Kidney (tissue), 14 donors: ENCODE data around the gene LINGO4. TPM values are rescaled to one million over a fixed set of nuclear protein-coding genes. Genes with fewer than 3 reads are reported as not detected.

Experiments
- DNase-seq, 5 donors: peaks; one replicate each; pipeline ENCODE4 v3.0.0-alpha.2; 2013 to 2020
- FAIRE-seq: peaks from 2 replicates; lab custom pipeline; 2012; peaks lifted over from hg19 to GRCh38; lab: Jason Lieb, UNC
- H3K27ac ChIP-seq, 2 donors: one replicate each; pipeline ENCODE4 v1.7.0; 2013; ENCODE audit warnings: low read depth in 2 of 2, low read length in 2 of 2, inconsistent platforms in 1 of 2
- H3K27me3 ChIP-seq: one replicate; pipeline ENCODE4 v1.7.1; 2013; ENCODE audit warnings: low read length, inconsistent platforms; ENCODE audit not compliant: control insufficient read depth, insufficient read depth
- H3K36me3 ChIP-seq, 3 donors: one replicate each; pipeline versions ENCODE4 v1.7.0 to v1.7.1; 2013; ENCODE audit warnings: low read length in 3 of 3, control low read depth in 1 of 3, inconsistent platforms in 1 of 3; ENCODE audit not compliant: insufficient read depth in 3 of 3, control insufficient read depth in 2 of 3
- H3K4me1 ChIP-seq, 3 donors: one replicate each; pipeline versions ENCODE4 v1.7.0 to v1.7.1; 2013; ENCODE audit warnings: low read length in 3 of 3, inconsistent platforms in 1 of 3, low read depth in 1 of 3; ENCODE audit not compliant: control insufficient read depth in 2 of 3, insufficient read depth in 2 of 3
- H3K4me3 ChIP-seq, 3 donors: one replicate each; pipeline versions ENCODE4 v1.7.0 to v1.8.1; 2013; ENCODE audit warnings: low read length in 3 of 3, control low read depth in 1 of 3, inconsistent platforms in 1 of 3
- H3K9ac ChIP-seq, 3 donors: one replicate each; pipeline versions ENCODE4 v1.7.0 to v1.7.1; 2013; ENCODE audit warnings: low read length in 3 of 3, control low read depth in 1 of 3, inconsistent platforms in 1 of 3
- H3K9me3 ChIP-seq, 3 donors: one replicate each; pipeline versions ENCODE4 v1.7.0 to v1.7.1; 2013; ENCODE audit warnings: low read length in 3 of 3, control low read depth in 1 of 3, inconsistent platforms in 1 of 3; ENCODE audit not compliant: control insufficient read depth in 2 of 3, insufficient read depth in 1 of 3
- CTCF ChIP-seq: IDR thresholded peaks from 3 replicates; pipeline ENCODE4 v1.5.1; 2012; ENCODE audit warnings: mild to moderate bottlenecking, moderate library complexity, borderline replicate concordance; ENCODE audit not compliant: insufficient read depth; ENCODE audit errors: extremely low read depth
- intact Hi-C: fragments of 100-400 bp; cut with DNase I; formaldehyde crosslinking; loops from one replicate; pipeline ENCODE4 v1.11.1; 2022
- polyA plus RNA-seq: library from polyadenylated mRNA; stranded (reverse); fragments of 350-450 nt; fragmentation: Illumina TruSeq; extraction: RNeasy Lipid Tissue Mini Kit (QIAGEN cat#74804); gene quantifications from one replicate; pipeline ENCODE4 v1.2.3, GENCODE V29; 2014; ENCODE audit warnings: low read depth, low replicate concordance; ENCODE audit not compliant: insufficient read depth
- total RNA-seq: library from RNA; stranded (reverse); fragmentation: NEBNext Ultra II Directional; extraction: Animal tissue kit (Norgen Biotek cat#: 25700); gene quantifications from one replicate; pipeline ENCODE4 v1.2.1, GENCODE V29; 2021
- donor health status: control.
- donor health status: control.
- donor health status: control.
- donor health status: control.
- donor health status: control.
- donor health status: DM: yes; HTN: yes; CAD: no.
- donor health status: Normal renal cell carcinoma (clear cell type).

LINGO4 gene
- total and polyA plus RNA-seq, 2 donors from 2014 or later, result 0.32 to 0.41 TPM

GRCh38 chr1:151831256-151831591, 26.0 kb upstream of the LINGO4 start:
- intact Hi-C loops, result no loop called here
- Histone ChIP-seq H3K36me3 (peaks cover 0 to 5% (median 0%) of the 10 kb centered on the region in 3 donors), H3K27ac (peak overlapping the region; percentile 92 to 98), H3K9ac (peak overlapping the region in 2 of 3 donors; percentile 94 to 100), H3K4me3 (peak overlapping the region in 2 of 3 donors; percentile 90 to 97), H3K27me3 (no peaks in the 10 kb centered on the region), H3K4me1 (peaks cover 0 to 34% (median 34%) of the 10 kb centered on the region in 3 donors), H3K9me3 (no peaks in the 10 kb centered on the region)
- FAIRE-seq (no peak), DNase-seq (no peak)
- no peak for TF ChIP-seq CTCF

- H3K27ac ChIP-seq, result peak overlapping the region in 1 of 2 donors; percentile 98
- peak overlapping the region in 2 of 3 donors; percentile 51 to 97 for H3K4me3 ChIP-seq
- no peaks in the 10 kb centered on the region for H3K27me3 ChIP-seq
- peaks cover 0 to 5% (median 0%) of the 10 kb centered on the region in 3 donors for H3K36me3 ChIP-seq
- no peaks in the 10 kb centered on the region for H3K9me3 ChIP-seq
- H3K9ac ChIP-seq, result peak overlapping the region in 1 of 3 donors; percentile 43
- H3K4me1 ChIP-seq, result peaks cover 0 to 30% (median 26%) of the 10 kb centered on the region in 3 donors
- TF ChIP-seq CTCF, result no peak
- DNase-seq (no peak), FAIRE-seq (no peak)
- intact Hi-C loops, result no loop called here
Observed at GRCh38 chr1:151830055-151830454, 24.8 kb upstream of the LINGO4 start.

GRCh38 chr1:151829352-151830046, 24.3 kb upstream of the LINGO4 start:
- peaks cover 0 to 30% (median 22%) of the 10 kb centered on the region in 3 donors for H3K4me1 ChIP-seq

More at GRCh38 chr1:151829352-151830046, 24.3 kb upstream of the LINGO4 start:
- H3K4me3 ChIP-seq, result peak overlapping the region in 1 of 3 donors; percentile 97
- H3K9me3 ChIP-seq, result no peaks in the 10 kb centered on the region
- no peak for TF ChIP-seq CTCF
- no peak overlapping the region for H3K27ac ChIP-seq
- peak overlapping the region in 1 of 3 donors; percentile 43 for H3K9ac ChIP-seq
- FAIRE-seq, result no peak
- DNase-seq, result no peak
- intact Hi-C loops, result no loop called here
- no peaks in the 10 kb centered on the region for H3K27me3 ChIP-seq
- peaks cover 0 to 5% (median 0%) of the 10 kb centered on the region in 3 donors for H3K36me3 ChIP-seq
